PC-3 (cell line): ENCODE data around the gene MGA.

Source experiments
- CTCF ChIP-seq: fragments of 300-600 bp; sonication (generic); conservative IDR thresholded peaks from 2 replicates; pipeline ENCODE4 v1.5.1; 2017; ENCODE audit warnings: antibody characterized with exemption, low read depth, mild to moderate bottlenecking, low read length
- EZH2 ChIP-seq: fragments of 300-600 bp; sonication (generic); IDR thresholded peaks from one replicate; pipeline ENCODE4 v1.6.1; 2017; ENCODE audit warnings: antibody characterized with exemption, mild to moderate bottlenecking, low read length; ENCODE audit not compliant: unreplicated experiment
- EZH2phosphoT487 ChIP-seq: fragments of 300-600 bp; sonication (generic); IDR thresholded peaks from 2 replicates; pipeline ENCODE4 v1.6.1; 2018; ENCODE audit warnings: mild to moderate bottlenecking, antibody characterized with exemption, low read length, borderline replicate concordance

- TF ChIP-seq CTCF (no peak), EZH2 (no peak), EZH2phosphoT487 (no peak)
Observed at GRCh38 chr15:41633609-41634008, 26.6 kb upstream of the MGA start.
